NT2/D1 (cell line): ENCODE results near the gene PPP1R12B.

Experiments
- DNase-seq: peaks from one replicate; pipeline ENCODE4 v3.0.0-alpha.2; 2011; ENCODE audit warnings: low read depth, low spot score
- H3K27me3 ChIP-seq: 2 replicates; pipeline ENCODE4 v1.6.0; 2011; ENCODE audit warnings: mild to moderate bottlenecking; ENCODE audit not compliant: insufficient read length, insufficient read depth
- H3K36me3 ChIP-seq: 2 replicates; pipeline ENCODE4 v1.6.1; 2011; ENCODE audit warnings: mild to moderate bottlenecking, low read length, mixed read lengths; ENCODE audit not compliant: insufficient read depth, insufficient read length
- H3K4me1 ChIP-seq: 2 replicates; pipeline ENCODE4 v1.5.1; 2011; ENCODE audit not compliant: insufficient read depth, insufficient read length
- H3K4me3 ChIP-seq: 2 replicates; pipeline ENCODE4 v1.5.1; 2011; ENCODE audit warnings: low read depth; ENCODE audit not compliant: insufficient read length
- H3K9ac ChIP-seq: 2 replicates; pipeline ENCODE4 v1.6.0; 2011; ENCODE audit warnings: low read depth; ENCODE audit not compliant: insufficient read length
- H3K9me3 ChIP-seq: 2 replicates; pipeline ENCODE4 v1.5.1; 2011; ENCODE audit warnings: mild to moderate bottlenecking, low read length; ENCODE audit not compliant: insufficient read depth
- SUZ12 ChIP-seq: IDR thresholded peaks from 2 replicates; pipeline ENCODE4 v1.6.1; 2011; ENCODE audit not compliant: insufficient read length, insufficient read depth; ENCODE audit errors: extremely low read depth
- YY1 ChIP-seq: IDR thresholded peaks from 2 replicates; pipeline ENCODE4 v1.6.1; 2011; ENCODE audit not compliant: insufficient read length, insufficient read depth
- ZNF274 ChIP-seq: IDR thresholded peaks from 2 replicates; pipeline ENCODE4 v1.6.1; 2011; ENCODE audit warnings: mild to moderate bottlenecking, low read depth, low read length

PPP1R12B gene

DNA sequence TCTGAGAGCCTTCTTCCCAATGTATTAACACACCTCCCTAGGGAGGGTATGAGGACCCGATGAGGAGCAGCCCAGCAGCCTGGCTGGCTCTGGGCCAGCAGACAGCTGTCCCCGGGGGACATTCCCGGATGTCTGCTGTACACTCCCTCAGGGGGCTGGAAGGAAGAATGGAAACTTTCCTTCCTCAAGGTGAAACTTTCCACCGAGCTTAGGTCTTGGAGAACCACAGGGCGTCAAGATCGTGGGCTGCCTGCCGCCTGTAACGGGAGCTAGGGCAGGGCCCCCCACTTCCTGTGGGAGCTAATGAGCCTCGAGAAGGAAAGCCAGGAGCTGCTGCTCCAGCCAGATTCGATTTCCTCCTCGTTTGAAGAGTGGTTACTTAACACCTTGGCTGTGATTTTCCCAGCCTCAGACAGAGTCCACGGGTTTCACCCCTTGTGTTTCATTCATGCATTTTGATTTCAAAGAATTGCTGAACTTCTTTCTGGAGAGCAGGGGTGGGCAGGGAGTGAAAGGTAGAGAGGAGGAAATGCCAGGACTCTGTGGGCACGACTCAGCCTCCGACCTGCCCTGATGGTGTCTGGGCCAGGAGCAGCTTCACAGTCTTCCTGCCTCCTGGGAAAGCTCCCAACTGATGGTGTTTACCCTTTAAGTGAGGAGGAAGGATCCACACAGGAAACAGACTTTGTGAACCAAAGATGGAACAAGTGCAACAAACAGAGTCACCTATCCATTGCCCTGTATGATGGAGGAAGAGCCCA is 36.4 kb upstream of the PPP1R12B start:
- Histone ChIP-seq H3K4me3 (no peak overlapping the region), H3K9ac (no peak overlapping the region), H3K36me3 (no peaks in the 10 kb centered on the region), H3K9me3 (no peaks in the 10 kb centered on the region), H3K4me1 (no peaks in the 10 kb centered on the region), H3K27me3 (no peaks in the 10 kb centered on the region)
- TF ChIP-seq ZNF274 (no peak), SUZ12 (no peak), YY1 (no peak)
- no peak for DNase-seq

DNA sequence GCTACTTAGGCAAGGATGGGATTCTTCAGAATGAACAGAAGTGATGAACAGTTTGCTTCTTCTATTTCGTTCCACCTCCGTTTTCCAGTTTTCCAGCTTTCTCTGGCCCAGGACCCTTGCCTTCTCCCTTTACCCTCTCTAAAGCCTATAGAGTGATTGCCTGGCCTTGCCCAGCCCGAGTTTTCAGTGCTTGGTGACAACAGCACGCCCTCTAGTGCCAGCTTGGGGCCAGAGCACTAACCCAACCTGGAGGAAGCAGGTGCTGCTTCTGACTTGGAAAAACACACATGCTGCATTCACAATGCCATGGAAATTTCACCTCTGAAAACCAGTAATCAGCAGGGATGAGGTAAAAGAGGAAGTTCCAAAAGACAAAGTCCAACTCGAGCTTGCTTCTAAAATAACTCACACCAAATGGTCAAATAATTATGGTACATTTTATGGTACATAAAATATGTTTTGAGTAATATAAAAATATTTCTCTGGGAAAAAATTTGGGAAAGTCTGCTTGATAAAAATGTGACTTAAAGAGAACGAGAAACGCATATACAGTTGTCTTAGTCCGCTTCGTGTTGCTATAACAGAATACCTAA is 32.8 kb upstream of the PPP1R12B start:
- Histone ChIP-seq H3K9ac (no peak overlapping the region), H3K4me3 (no peak overlapping the region), H3K36me3 (no peaks in the 10 kb centered on the region), H3K27me3 (no peaks in the 10 kb centered on the region), H3K9me3 (no peaks in the 10 kb centered on the region), H3K4me1 (no peaks in the 10 kb centered on the region)
- peak; percentile 91 for DNase-seq
- TF ChIP-seq ZNF274 = no peak
- no peak for TF ChIP-seq YY1
- TF ChIP-seq SUZ12 = no peak

DNA sequence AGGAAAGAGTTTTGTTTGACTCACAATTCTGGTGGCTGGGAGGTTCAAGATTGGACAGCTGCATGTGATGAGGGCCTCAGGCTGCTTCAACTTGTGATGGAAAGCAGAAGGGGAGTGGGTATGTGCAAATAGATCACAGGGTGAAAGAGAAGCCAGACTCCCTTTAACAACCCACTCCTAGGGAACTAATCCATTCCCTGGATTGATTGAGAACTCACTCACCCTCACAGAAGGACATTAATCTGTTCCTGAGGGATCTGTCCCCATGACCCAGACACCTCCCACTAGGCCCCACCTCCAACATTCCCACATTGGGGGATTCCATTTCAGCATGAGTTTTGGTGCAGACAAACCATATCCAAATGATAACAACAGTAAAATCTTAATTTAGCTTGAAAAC is 32.3 kb upstream of the PPP1R12B start:
- Histone ChIP-seq H3K36me3 (no peaks in the 10 kb centered on the region), H3K4me3 (no peak overlapping the region), H3K9me3 (no peaks in the 10 kb centered on the region), H3K9ac (no peak overlapping the region), H3K4me1 (no peaks in the 10 kb centered on the region), H3K27me3 (no peaks in the 10 kb centered on the region)
- DNase-seq = no peak
- TF ChIP-seq SUZ12 = no peak
- TF ChIP-seq YY1 = no peak
- no peak for TF ChIP-seq ZNF274

DNA sequence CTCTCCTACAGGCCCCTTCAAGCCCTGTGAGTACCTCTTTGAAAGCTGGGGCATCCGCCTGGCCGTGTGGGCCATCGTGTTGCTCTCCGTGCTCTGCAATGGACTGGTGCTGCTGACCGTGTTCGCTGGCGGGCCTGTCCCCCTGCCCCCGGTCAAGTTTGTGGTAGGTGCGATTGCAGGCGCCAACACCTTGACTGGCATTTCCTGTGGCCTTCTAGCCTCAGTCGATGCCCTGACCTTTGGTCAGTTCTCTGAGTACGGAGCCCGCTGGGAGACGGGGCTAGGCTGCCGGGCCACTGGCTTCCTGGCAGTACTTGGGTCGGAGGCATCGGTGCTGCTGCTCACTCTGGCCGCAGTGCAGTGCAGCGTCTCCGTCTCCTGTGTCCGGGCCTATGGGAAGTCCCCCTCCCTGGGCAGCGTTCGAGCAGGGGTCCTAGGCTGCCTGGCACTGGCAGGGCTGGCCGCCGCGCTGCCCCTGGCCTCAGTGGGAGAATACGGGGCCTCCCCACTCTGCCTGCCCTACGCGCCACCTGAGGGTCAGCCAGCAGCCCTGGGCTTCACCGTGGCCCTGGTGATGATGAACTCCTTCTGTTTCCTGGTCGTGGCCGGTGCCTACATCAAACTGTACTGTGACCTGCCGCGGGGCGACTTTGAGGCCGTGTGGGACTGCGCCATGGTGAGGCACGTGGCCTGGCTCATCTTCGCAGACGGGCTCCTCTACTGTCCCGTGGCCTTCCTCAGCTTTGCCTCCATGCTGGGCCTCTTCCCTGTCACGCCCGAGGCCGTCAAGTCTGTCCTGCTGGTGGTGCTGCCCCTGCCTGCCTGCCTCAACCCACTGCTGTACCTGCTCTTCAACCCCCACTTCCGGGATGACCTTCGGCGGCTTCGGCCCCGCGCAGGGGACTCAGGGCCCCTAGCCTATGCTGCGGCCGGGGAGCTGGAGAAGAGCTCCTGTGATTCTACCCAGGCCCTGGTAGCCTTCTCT is 30.3 kb upstream of the PPP1R12B start:
- Histone ChIP-seq H3K27me3 (no peaks in the 10 kb centered on the region), H3K9ac (no peak overlapping the region), H3K4me1 (no peaks in the 10 kb centered on the region), H3K9me3 (no peaks in the 10 kb centered on the region), H3K4me3 (no peak overlapping the region), H3K36me3 (no peaks in the 10 kb centered on the region)
- DNase-seq = no peak
- TF ChIP-seq YY1 (no peak), ZNF274 (no peak), SUZ12 (no peak)

DNA sequence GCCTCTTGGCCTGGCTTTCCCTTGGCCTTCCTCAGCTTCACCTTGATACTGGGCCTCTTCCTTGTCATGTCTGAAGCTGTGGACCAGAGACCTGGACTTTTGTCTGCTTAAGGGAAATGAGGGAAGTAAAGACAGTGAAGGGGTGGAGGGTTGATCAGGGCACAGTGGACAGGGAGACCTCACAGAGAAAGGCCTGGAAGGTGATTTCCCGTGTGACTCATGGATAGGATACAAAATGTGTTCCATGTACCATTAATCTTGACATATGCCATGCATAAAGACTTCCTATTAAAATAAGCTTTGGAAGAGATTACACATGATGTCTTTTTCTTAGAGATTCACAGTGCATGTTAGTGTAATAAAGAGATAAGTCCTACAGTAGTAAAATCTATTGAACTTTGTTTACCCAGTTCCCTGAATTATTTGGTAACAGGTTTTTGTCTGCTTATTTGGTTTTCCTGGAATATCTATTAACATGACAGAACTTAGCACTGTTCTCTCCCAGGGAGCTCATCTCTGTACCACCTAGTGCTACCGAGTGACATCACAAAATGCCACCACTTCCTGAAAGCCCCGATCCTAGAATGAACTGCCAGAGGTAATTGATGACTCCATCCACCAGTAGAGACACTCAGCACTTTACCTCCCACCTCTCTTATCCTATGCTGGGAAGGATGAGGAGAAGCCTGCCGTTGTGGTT is 29.0 kb upstream of the PPP1R12B start:
- Histone ChIP-seq H3K9ac (no peak overlapping the region), H3K36me3 (no peaks in the 10 kb centered on the region), H3K4me1 (no peaks in the 10 kb centered on the region), H3K9me3 (no peaks in the 10 kb centered on the region), H3K4me3 (no peak overlapping the region), H3K27me3 (no peaks in the 10 kb centered on the region)
- no peak for DNase-seq
- TF ChIP-seq YY1 = no peak
- TF ChIP-seq SUZ12 = no peak
- no peak for TF ChIP-seq ZNF274

DNA sequence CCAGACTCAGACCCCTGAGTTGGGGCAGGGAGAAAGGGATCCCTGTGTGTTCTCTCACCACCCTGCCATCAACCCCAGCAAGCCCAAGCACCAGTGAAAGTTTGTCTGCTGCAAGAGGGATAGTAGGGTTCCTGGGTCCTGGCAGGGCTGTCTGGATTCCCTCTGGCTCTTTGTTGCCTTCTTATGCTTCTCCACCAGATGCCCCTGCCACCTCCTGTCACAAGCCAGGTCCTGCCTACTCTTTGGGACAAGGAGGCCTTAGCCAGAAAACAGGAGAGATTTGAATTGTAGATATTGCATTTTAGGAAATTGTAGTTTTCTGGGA is 28.5 kb upstream of the PPP1R12B start:
- H3K36me3 ChIP-seq = no peaks in the 10 kb centered on the region
- no peaks in the 10 kb centered on the region for H3K27me3 ChIP-seq
- no peak overlapping the region for H3K9ac ChIP-seq
- H3K4me3 ChIP-seq = no peak overlapping the region
- no peak for DNase-seq
- TF ChIP-seq ZNF274 = no peak
- no peak for TF ChIP-seq SUZ12
- no peak for TF ChIP-seq YY1
- no peaks in the 10 kb centered on the region for H3K9me3 ChIP-seq
- H3K4me1 ChIP-seq = no peaks in the 10 kb centered on the region
